ENCODE data around the gene PPP2R5D. TPM values are rescaled to one million over a fixed set of nuclear protein-coding genes. Genes with fewer than 3 reads are reported as not detected.
A peak's percentile ranks its signal among the peaks of the same experiment; 100 is the strongest.

The PPP2R5D gene
- total RNA-seq, 1 donor from 2014 or later, result 32.7 TPM

- H3K9me3 ChIP-seq (replicated peaks), result no peaks in the 10 kb centered on the region
- no peaks in the 10 kb centered on the region for H3K27me3 ChIP-seq (ENCODE audit: low read depth)
- H3K27ac ChIP-seq (replicated peaks), result no peak overlapping the region
- peaks cover 25% of the 10 kb centered on the region for H3K36me3 ChIP-seq
- intact Hi-C loops (cut with micrococcal nuclease), result no loop called here
- no peak for DNase-seq
- no peak overlapping the region for H3K4me3 ChIP-seq
- no peaks in the 10 kb centered on the region for H3K4me1 ChIP-seq
- TF ChIP-seq CTCF (IDR thresholded peaks at IDR 0.05; ENCODE audit: borderline replicate concordance), result no peak
Measured at GRCh38 chr6:43001843-43002242, 17.5 kb downstream of the PPP2R5D start.

- H3K9me3 ChIP-seq (replicated peaks), result no peaks in the 10 kb centered on the region
- DNase-seq, result no peak
- no peak overlapping the region for H3K4me3 ChIP-seq
- H3K27me3 ChIP-seq (ENCODE audit: low read depth), result no peaks in the 10 kb centered on the region
- peaks cover 6% of the 10 kb centered on the region for H3K4me1 ChIP-seq
- TF ChIP-seq CTCF (IDR thresholded peaks at IDR 0.05; ENCODE audit: borderline replicate concordance), result no peak
- no peak overlapping the region for H3K27ac ChIP-seq (replicated peaks)
- peaks cover 61% of the 10 kb centered on the region for H3K36me3 ChIP-seq
- intact Hi-C loops (cut with micrococcal nuclease), result no loop called here
Measured at GRCh38 chr6:43005844-43006243, 21.5 kb downstream of the PPP2R5D start.

GRCh38 chr6:43006251-43006650 lies 21.9 kb downstream of the PPP2R5D start:
- TF ChIP-seq CTCF (IDR thresholded peaks at IDR 0.05; ENCODE audit: borderline replicate concordance), result no peak
- no peak for DNase-seq
- intact Hi-C loops (cut with micrococcal nuclease), result no loop called here
- Histone ChIP-seq H3K9me3 (replicated peaks) (no peaks in the 10 kb centered on the region), H3K4me1 (peaks cover 6% of the 10 kb centered on the region), H3K27me3 (ENCODE audit: low read depth) (no peaks in the 10 kb centered on the region), H3K4me3 (no peak overlapping the region), H3K27ac (replicated peaks) (no peak overlapping the region), H3K36me3 (peaks cover 63% of the 10 kb centered on the region)

- no peak overlapping the region for H3K27ac ChIP-seq (replicated peaks)
- no peak for TF ChIP-seq CTCF (IDR thresholded peaks at IDR 0.05; ENCODE audit: borderline replicate concordance)
- intact Hi-C loops (cut with micrococcal nuclease), result no loop called here
- H3K36me3 ChIP-seq, result peaks cover 72% of the 10 kb centered on the region
- no peaks in the 10 kb centered on the region for H3K27me3 ChIP-seq (ENCODE audit: low read depth)
- H3K9me3 ChIP-seq (replicated peaks), result no peaks in the 10 kb centered on the region
- DNase-seq, result no peak
- H3K4me3 ChIP-seq, result no peak overlapping the region
- H3K4me1 ChIP-seq, result peaks cover 6% of the 10 kb centered on the region
Measured at GRCh38 chr6:43007126-43007525, 22.8 kb downstream of the PPP2R5D start.

- peak overlapping the region; percentile 49 for H3K27ac ChIP-seq (replicated peaks)
- no peak overlapping the region for H3K4me3 ChIP-seq
- H3K36me3 ChIP-seq, result peaks cover 59% of the 10 kb centered on the region
- H3K27me3 ChIP-seq (ENCODE audit: low read depth), result no peaks in the 10 kb centered on the region
- peaks cover 20% of the 10 kb centered on the region for H3K4me1 ChIP-seq
- TF ChIP-seq CTCF (IDR thresholded peaks at IDR 0.05; ENCODE audit: borderline replicate concordance), result peak; percentile 66
- intact Hi-C loops (cut with micrococcal nuclease), result no loop called here
- no peaks in the 10 kb centered on the region for H3K9me3 ChIP-seq (replicated peaks)
- DNase-seq, result peak; percentile 59
Measured at GRCh38 chr6:43009124-43009523, 24.8 kb downstream of the PPP2R5D start.

- no peak for DNase-seq
- Histone ChIP-seq H3K27me3 (ENCODE audit: low read depth) (no peaks in the 10 kb centered on the region), H3K27ac (replicated peaks) (no peak overlapping the region), H3K4me3 (no peak overlapping the region), H3K9me3 (replicated peaks) (no peaks in the 10 kb centered on the region), H3K36me3 (peaks cover 56% of the 10 kb centered on the region), H3K4me1 (peaks cover 41% of the 10 kb centered on the region)
- TF ChIP-seq CTCF (IDR thresholded peaks at IDR 0.05; ENCODE audit: borderline replicate concordance), result no peak
- intact Hi-C loops (cut with micrococcal nuclease), result no loop called here
Measured at GRCh38 chr6:43011207-43011606, 26.8 kb downstream of the PPP2R5D start.
